ENCODE data around the gene DDI2. TPM values are rescaled to one million over a fixed set of nuclear protein-coding genes. Genes with fewer than 3 reads are reported as not detected.
A peak's percentile ranks its signal among the peaks of the same experiment; 100 is the strongest.

The DDI2 gene
- total RNA-seq, 1 experiment from 2014 or later, result 27.0 TPM

DNA sequence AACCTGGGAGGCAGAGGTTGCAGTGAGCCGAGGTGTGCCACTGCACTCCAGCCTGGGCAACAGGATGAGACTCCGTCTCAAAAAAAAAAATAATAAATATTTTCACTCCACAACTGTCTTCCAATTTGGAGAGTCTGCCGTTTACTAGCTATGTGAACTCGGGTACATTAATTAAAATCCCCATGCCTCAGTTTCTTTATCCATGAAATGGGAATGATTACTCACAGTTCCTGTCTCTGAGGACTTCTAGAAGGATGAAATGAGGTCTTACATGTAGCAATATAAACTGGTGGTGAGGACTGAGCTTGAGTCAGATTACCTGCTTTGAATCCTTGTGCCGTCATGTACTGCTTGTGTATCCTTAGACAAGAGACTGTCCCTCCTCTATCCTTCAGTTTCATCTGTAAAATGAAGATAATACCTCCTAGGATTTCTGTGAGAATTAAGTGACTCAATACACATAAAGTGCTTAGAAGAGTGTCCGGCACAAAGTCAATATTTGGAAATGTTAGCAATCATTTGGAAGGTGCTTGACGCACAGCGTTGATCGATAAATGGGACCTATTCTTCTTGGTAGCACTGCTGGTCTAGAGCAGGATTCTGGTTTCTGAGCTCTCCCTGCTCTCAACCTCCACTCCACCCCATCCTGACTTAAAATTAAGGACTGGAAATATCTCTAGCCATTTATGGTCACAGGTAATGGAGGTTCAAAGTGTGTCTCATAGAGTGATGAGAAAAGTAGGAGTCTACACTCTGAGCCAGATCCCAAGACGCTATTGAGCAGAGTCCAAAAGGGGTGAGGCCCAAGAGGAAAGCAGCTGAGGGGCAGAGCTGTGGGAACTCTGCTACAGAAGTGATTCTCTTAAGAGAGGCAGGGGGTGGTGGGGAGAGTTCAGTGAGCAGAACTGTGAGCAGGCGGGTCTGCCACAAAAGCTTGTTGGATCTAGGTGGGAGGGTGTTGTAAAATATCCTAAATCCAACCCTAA lies 11.6 kb upstream of the DDI2 start:
- Mint-ChIP-seq H3K36me3 (ENCODE audit: insufficient read depth, unreplicated experiment) (peaks cover 18% of the 10 kb centered on the region), H3K27me3 (ENCODE audit: unreplicated experiment) (no peaks in the 10 kb centered on the region), H3K9me3 (ENCODE audit: low read depth, unreplicated experiment) (no peaks in the 10 kb centered on the region), H3K4me1 (ENCODE audit: low read depth, unreplicated experiment) (no peaks in the 10 kb centered on the region), H3K27ac (ENCODE audit: unreplicated experiment) (no peak overlapping the region), H3K4me3 (ENCODE audit: low read depth, unreplicated experiment) (no peak overlapping the region)
- no TSS peak for BruUV-seq (replicated peaks)
- CTCF ChIA-PET, result interaction anchor here (0.7 kb wide), 1 partner anchor 191 kb away, joined by 3 read pairs; no protein-coding TSS in a partner anchor
- TF ChIP-seq, protein P1, sequence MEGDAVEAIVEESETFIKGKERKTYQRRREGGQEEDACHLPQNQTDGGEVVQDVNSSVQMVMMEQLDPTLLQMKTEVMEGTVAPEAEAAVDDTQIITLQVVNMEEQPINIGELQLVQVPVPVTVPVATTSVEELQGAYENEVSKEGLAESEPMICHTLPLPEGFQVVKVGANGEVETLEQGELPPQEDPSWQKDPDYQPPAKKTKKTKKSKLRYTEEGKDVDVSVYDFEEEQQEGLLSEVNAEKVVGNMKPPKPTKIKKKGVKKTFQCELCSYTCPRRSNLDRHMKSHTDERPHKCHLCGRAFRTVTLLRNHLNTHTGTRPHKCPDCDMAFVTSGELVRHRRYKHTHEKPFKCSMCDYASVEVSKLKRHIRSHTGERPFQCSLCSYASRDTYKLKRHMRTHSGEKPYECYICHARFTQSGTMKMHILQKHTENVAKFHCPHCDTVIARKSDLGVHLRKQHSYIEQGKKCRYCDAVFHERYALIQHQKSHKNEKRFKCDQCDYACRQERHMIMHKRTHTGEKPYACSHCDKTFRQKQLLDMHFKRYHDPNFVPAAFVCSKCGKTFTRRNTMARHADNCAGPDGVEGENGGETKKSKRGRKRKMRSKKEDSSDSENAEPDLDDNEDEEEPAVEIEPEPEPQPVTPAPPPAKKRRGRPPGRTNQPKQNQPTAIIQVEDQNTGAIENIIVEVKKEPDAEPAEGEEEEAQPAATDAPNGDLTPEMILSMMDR (IDR thresholded peaks at IDR 0.05; ENCODE audit: unreplicated experiment), result no peak
- DNase-seq, result no peak
- intact Hi-C loops (cut with micrococcal nuclease; ENCODE audit: unreplicated experiment), result no loop called here

DNA sequence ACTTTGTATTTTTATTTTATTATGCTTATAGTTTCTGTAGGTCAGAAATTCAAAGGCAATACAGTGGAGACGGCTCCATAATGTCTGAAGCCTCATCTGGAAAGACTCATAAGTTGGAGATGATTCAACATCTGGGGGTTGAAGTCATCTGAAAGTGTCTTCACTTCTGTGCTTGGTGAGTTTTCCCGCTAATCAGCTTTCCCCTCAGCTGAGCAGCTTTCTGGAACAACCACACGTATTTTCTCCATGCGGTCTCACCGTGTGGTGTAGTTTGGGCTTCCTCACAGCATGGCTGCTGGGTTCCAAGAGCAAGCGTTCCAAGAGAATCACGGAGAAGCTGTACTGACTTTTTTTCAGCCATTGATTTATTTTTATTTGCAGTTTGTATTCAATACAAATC lies 7.6 kb upstream of the DDI2 start:
- H3K27ac Mint-ChIP-seq (ENCODE audit: unreplicated experiment), result no peak overlapping the region
- H3K36me3 Mint-ChIP-seq (ENCODE audit: insufficient read depth, unreplicated experiment), result no peaks in the 10 kb centered on the region
- H3K9me3 Mint-ChIP-seq (ENCODE audit: low read depth, unreplicated experiment), result no peaks in the 10 kb centered on the region
- TF ChIP-seq, protein P1 (IDR thresholded peaks at IDR 0.05; ENCODE audit: unreplicated experiment), result no peak
- no peak overlapping the region for H3K4me3 Mint-ChIP-seq (ENCODE audit: low read depth, unreplicated experiment)
- no TSS peak for BruUV-seq (replicated peaks)
- CTCF ChIA-PET, result no interaction called here
- no peaks in the 10 kb centered on the region for H3K4me1 Mint-ChIP-seq (ENCODE audit: low read depth, unreplicated experiment)
- intact Hi-C loops (cut with micrococcal nuclease; ENCODE audit: unreplicated experiment), result no loop called here
- DNase-seq, result no peak
- no peaks in the 10 kb centered on the region for H3K27me3 Mint-ChIP-seq (ENCODE audit: unreplicated experiment)

DNA sequence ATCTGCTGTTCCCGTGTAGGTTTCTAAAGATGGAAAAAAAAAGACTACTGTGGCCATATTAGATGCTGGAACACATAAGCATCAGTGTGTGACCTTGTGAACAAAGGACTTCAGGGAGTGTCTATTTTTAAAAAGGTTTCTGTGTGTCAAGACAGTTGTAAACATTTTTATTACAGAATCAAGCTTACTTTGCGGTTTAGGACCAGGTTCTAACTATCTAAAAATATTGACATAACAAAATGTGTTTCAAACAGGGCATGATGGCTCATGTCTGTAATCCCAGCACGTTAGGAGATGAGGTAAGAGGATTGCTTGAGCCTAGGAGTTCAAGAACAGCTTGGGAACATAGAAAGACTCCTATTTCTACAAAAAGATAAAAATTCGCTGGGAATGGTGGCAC lies 7.1 kb upstream of the DDI2 start:
- DNase-seq, result no peak
- no peaks in the 10 kb centered on the region for H3K4me1 Mint-ChIP-seq (ENCODE audit: low read depth, unreplicated experiment)
- no peaks in the 10 kb centered on the region for H3K36me3 Mint-ChIP-seq (ENCODE audit: insufficient read depth, unreplicated experiment)
- CTCF ChIA-PET, result no interaction called here
- no peaks in the 10 kb centered on the region for H3K9me3 Mint-ChIP-seq (ENCODE audit: low read depth, unreplicated experiment)
- TF ChIP-seq, protein P1 (IDR thresholded peaks at IDR 0.05; ENCODE audit: unreplicated experiment), result no peak
- H3K27me3 Mint-ChIP-seq (ENCODE audit: unreplicated experiment), result no peaks in the 10 kb centered on the region
- no TSS peak for BruUV-seq (replicated peaks)
- no peak overlapping the region for H3K4me3 Mint-ChIP-seq (ENCODE audit: low read depth, unreplicated experiment)
- H3K27ac Mint-ChIP-seq (ENCODE audit: unreplicated experiment), result no peak overlapping the region
- intact Hi-C loops (cut with micrococcal nuclease; ENCODE audit: unreplicated experiment), result no loop called here

DNA sequence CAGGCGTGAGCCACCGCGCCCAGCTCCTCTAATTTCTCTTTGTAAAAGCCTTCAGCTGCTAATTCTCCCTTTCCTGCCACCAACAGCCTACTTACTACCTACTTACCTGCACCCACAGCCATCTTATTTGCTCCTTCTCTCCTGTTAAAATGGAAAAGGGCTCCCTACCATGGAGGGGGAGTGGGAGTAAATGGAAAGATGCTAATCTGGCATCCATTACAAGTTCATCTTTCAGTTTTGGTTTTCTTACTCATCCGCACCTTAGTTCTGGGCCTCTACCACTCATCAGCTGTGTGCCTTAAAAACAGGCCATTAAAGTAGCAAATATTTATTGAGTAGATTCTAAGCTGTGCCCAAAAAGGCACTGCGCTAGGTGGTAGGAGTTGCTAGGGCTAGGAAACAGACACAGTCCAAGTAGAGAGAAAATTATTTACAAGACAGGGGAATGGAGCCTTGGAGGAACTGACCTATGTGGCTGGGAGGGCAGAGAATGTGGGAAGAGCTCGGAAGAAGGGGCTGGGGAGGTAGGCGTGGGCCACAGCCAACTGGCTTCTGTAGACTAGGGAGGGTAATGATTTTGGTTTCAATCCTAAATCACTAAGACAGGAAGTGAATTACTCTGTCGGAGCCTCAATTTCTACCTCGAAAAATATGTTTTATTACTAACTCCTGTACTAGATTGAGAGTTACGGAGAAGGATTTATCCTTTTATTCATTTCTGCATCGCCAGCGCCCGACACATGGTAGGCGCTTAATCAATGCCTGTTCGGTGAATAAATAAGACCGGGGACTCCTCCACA lies 685 bp upstream of the DDI2 start:
- Mint-ChIP-seq H3K4me3 (ENCODE audit: low read depth, unreplicated experiment) (peak overlapping the region; percentile 63), H3K9me3 (ENCODE audit: low read depth, unreplicated experiment) (no peaks in the 10 kb centered on the region), H3K27ac (ENCODE audit: unreplicated experiment) (peak overlapping the region; percentile 77), H3K4me1 (ENCODE audit: low read depth, unreplicated experiment) (peaks cover 9% of the 10 kb centered on the region), H3K27me3 (ENCODE audit: unreplicated experiment) (no peaks in the 10 kb centered on the region), H3K36me3 (ENCODE audit: insufficient read depth, unreplicated experiment) (peaks cover 33% of the 10 kb centered on the region)
- intact Hi-C loops (cut with micrococcal nuclease; ENCODE audit: unreplicated experiment), result loop anchor here (5.0 kb wide), 1 partner anchor 89 kb away; the partner anchor contains the start of gene DNAJC16
- BruUV-seq (replicated peaks), result no TSS peak
- no peak for DNase-seq
- CTCF ChIA-PET, result no interaction called here
- TF ChIP-seq, protein P1 (IDR thresholded peaks at IDR 0.05; ENCODE audit: unreplicated experiment), result no peak

Data from Calu3 (cell line).